Measurements from ENCODE around the gene ZC2HC1C. TPM values are rescaled to one million over a fixed set of nuclear protein-coding genes. Genes with fewer than 3 reads are reported as not detected.

The ZC2HC1C gene
- total and polyA plus RNA-seq, 2 of the 13 experiments (the other 11 are each of a cell fraction or from before 2014, with no cell fraction given) = 3.3 to 3.5 TPM

DNA sequence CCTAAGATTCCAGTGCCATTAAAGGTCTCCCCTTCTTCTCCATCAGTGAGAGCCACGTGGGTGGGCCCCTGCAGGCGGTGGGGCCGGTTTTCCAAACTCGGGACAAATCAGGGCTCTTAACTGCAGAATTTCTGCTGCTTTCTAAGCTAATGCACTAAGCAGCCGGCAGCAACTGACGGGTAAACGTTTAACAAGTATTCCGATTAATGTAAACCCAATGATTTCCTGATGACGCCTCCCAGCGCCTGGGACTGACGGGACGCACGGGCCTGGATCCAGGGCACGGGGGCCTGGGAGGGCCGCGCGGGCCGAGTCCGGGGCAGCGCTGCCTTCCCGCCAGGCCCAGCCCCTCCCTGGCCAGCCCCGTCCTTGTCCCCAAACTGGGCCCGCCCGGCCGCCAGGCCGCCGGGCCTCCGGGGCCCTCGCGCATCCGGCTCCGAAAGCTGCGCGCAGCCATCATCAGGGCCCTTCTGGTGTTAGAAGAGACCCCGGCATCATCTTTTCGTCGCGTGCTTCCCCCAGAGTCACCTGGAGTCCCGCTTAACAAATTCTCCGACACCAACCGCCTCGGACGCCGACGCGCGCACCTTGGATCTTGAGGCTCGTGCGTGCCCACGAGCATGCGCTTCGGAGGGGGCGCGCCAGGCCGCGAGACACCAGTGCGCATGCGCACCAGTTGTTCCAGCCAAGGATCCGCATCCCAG, 18.4 kb upstream of the ZC2HC1C start, which contains the start of gene MLH3 (continued):
- TF ChIP-seq ZNF879 (CRISPR knock-in tag; IDR thresholded peaks at IDR 0.05) (0 out of 2 replicates have a peak, but pooled peaks have one; percentile 69), ZFAT (CRISPR knock-in tag; conservative IDR thresholded peaks at IDR 0.05) (no peak), ZNF296 (CRISPR knock-in tag; conservative IDR thresholded peaks at IDR 0.05) (no peak), TBL1XR1 (IDR thresholded peaks at IDR 0.05; ENCODE audit: borderline replicate concordance, low read length, partially characterized antibody) (no peak), IKZF4 (CRISPR knock-in tag; IDR thresholded peaks at IDR 0.05; ENCODE audit: borderline replicate concordance, low read depth, not compliant biosample characterization) (no peak), MTF1 (CRISPR knock-in tag; IDR thresholded peaks at IDR 0.05) (no peak), ATM (IDR thresholded peaks at IDR 0.05; ENCODE audit: borderline replicate concordance) (no peak), MAFK (conservative IDR thresholded peaks at IDR 0.05 in 1 of 2, IDR thresholded peaks at IDR 0.05 in 1 of 2; ENCODE audit: low read length in 2 of 2) (no peak), ZSCAN20 (CRISPR knock-in tag; IDR thresholded peaks at IDR 0.05; ENCODE audit: borderline replicate concordance) (peak; percentile 97), NONO (IDR thresholded peaks at IDR 0.05) (no peak), NONO (CRISPR knock-in tag; conservative IDR thresholded peaks at IDR 0.05) (0 out of 2 replicates have a peak, but pooled peaks have one; percentile 43), ZNF501 (CRISPR knock-in tag; IDR thresholded peaks at IDR 0.05) (no peak), SP4 (CRISPR knock-in tag; IDR thresholded peaks at IDR 0.05) (no peak), ZNF724P (CRISPR knock-in tag; IDR thresholded peaks at IDR 0.05; ENCODE audit: borderline replicate concordance) (peak; percentile 71; the same call in 1 of the 2 replicates), AHR (CRISPR knock-in tag; IDR thresholded peaks at IDR 0.05) (no peak), SIN3B (IDR thresholded peaks at IDR 0.05; ENCODE audit: low read length) (no peak), TBX2 (CRISPR knock-in tag; IDR thresholded peaks at IDR 0.05; ENCODE audit: borderline replicate concordance) (peak; percentile 62; the same call in 1 of the 2 replicates), ZNF572 (CRISPR knock-in tag; IDR thresholded peaks at IDR 0.05) (no peak), ATRX (CRISPR knock-in tag; IDR thresholded peaks at IDR 0.05; ENCODE audit: borderline replicate concordance) (no peak), ZSCAN12 (CRISPR knock-in tag; IDR thresholded peaks at IDR 0.05) (peak; percentile 57; the same call in 1 of the 2 replicates), ZNF354B (CRISPR knock-in tag; IDR thresholded peaks at IDR 0.05) (no peak), FOXC1 (CRISPR knock-in tag; IDR thresholded peaks at IDR 0.05; ENCODE audit: borderline replicate concordance) (peak; percentile 78), ZNF570 (CRISPR knock-in tag; IDR thresholded peaks at IDR 0.05; ENCODE audit: borderline replicate concordance) (no peak), ATF1 (CRISPR knock-in tag; IDR thresholded peaks at IDR 0.05) (no peak), SNAPC2 (CRISPR knock-in tag; IDR thresholded peaks at IDR 0.05) (no peak)
- TF ChIP-seq, protein P1, sequence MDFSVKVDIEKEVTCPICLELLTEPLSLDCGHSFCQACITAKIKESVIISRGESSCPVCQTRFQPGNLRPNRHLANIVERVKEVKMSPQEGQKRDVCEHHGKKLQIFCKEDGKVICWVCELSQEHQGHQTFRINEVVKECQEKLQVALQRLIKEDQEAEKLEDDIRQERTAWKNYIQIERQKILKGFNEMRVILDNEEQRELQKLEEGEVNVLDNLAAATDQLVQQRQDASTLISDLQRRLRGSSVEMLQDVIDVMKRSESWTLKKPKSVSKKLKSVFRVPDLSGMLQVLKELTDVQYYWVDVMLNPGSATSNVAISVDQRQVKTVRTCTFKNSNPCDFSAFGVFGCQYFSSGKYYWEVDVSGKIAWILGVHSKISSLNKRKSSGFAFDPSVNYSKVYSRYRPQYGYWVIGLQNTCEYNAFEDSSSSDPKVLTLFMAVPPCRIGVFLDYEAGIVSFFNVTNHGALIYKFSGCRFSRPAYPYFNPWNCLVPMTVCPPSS (IDR thresholded peaks at IDR 0.05) = no peak
- TF ChIP-seq, protein P2, sequence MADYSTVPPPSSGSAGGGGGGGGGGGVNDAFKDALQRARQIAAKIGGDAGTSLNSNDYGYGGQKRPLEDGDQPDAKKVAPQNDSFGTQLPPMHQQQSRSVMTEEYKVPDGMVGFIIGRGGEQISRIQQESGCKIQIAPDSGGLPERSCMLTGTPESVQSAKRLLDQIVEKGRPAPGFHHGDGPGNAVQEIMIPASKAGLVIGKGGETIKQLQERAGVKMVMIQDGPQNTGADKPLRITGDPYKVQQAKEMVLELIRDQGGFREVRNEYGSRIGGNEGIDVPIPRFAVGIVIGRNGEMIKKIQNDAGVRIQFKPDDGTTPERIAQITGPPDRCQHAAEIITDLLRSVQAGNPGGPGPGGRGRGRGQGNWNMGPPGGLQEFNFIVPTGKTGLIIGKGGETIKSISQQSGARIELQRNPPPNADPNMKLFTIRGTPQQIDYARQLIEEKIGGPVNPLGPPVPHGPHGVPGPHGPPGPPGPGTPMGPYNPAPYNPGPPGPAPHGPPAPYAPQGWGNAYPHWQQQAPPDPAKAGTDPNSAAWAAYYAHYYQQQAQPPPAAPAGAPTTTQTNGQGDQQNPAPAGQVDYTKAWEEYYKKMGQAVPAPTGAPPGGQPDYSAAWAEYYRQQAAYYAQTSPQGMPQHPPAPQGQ (CRISPR knock-in tag; IDR thresholded peaks at IDR 0.05; ENCODE audit: borderline replicate concordance) = no peak
- TF ChIP-seq, protein P3, sequence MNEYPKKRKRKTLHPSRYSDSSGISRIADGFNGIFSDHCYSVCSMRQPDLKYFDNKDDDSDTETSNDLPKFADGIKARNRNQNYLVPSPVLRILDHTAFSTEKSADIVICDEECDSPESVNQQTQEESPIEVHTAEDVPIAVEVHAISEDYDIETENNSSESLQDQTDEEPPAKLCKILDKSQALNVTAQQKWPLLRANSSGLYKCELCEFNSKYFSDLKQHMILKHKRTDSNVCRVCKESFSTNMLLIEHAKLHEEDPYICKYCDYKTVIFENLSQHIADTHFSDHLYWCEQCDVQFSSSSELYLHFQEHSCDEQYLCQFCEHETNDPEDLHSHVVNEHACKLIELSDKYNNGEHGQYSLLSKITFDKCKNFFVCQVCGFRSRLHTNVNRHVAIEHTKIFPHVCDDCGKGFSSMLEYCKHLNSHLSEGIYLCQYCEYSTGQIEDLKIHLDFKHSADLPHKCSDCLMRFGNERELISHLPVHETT (CRISPR knock-in tag; conservative IDR thresholded peaks at IDR 0.05) = no peak
